Smooth muscle cell of trachea (primary cell): Measurements from ENCODE around the gene UHRF1. TPM values are rescaled to one million over a fixed set of nuclear protein-coding genes. Genes with fewer than 3 reads are reported as not detected.

Experiments used
- total RNA-seq: library from RNA; depleted of rRNA; stranded (reverse); fragments of >200 nt; gene quantifications from 2 replicates; pipeline ENCODE4 v1.2.1, GENCODE V29; 2014

Gene UHRF1
- 12.7 and 42.9 TPM in 2 replicates for total RNA-seq

GRCh38 chr19:4909156-4909896 is at the start of gene UHRF1:
Gene UHRF1 (plus strand): TSS chr19:4909501. CDS start chr19:4910886, 1,385 bp downstream.

DNA sequence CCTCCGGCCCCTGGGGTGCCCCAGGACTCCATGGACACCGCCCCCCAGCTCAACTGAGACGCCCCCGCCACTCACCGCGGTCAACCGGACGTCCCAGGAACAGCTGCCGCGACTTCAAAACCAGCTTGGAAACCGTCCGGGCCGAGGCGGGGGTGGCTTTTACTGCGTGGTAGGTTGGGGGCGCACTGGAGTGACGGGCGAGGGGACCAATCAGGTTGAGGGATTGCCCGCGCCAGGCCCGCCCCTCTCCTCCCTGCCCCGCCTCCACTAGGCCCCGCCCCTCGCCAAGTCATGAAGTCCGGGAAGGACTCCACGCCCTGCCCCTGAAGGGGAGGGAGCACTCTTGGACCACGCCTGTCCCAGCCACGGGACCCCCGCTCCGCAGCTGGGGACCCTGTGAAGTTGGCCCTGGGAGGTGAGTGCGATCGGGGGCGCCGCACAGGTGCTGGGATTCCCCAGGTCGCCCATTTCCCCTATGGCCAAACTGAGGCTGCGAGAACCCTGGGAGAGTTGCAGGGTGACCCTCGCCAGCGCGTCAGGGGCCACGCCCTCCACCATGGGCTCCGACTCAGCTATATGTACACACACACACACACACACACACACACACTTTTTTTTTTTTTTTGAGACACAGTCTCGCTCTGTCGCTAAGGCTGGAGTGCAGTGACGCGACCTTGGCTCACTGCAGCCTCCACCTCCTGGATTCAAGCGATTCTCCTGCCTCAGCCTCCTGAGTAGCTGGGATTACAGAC is 41.6 kb upstream of the UHRF1 start, which contains the start of gene PLIN3:
PLIN3 (minus strand) TSS at position 134 of the 752 bp plus-strand sequence. CDS start 6,273 bp downstream, outside the sequence.

GRCh38 chr19:4902796-4903195 is 6.5 kb upstream of the UHRF1 start, which contains the start of gene ARRDC5:
Gene ARRDC5 (minus strand): TSS chr19:4902896. CDS start chr19:4902825, 71 bp downstream.

DNA sequence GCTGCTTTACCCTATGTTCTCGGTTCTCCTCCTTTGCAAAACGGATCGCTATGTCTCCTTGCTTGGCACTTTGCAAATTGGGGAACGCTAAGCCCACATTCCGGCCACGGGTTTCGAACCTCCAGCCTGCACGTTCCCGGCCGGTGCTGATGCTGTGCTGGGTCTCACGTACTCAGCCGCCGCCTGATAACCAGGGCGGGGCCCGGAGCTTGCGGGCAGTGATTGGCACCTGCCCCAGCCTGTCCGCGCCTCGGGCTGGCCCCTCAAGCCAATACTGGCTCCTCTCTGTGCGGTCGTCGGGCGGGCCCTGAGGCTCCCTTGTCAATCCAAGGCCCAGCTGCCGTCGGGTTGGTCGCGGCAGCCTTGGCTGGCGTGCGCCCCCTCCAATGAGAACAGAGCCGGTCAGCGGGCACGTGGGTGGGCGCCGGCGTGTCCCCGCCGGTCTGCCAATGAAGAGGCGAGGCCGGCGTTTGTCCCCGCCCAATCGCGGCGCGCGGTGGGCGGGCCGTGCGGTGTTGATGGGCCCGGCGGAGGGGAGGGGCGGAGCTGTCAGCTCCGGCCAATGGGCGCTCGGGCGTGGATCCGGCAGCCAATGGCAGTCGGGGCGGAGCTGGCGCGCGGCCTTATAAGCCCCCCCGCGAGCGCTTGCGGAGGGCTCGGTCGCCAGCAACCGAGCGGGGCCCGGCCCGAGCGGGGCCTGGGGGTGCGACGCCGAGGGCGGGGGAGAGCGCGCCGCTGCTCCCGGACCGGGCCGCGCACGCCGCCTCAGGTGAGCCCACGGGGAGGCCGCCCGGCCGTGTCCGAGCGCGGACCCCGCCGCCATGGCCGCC is 59.4 kb downstream of the UHRF1 start, which contains the start of gene KDM4B:
KDM4B (plus strand) TSS at position 652 of the 830 bp plus-strand sequence. CDS start 63,778 bp downstream, outside the sequence.

Other genes starting within 250 kb of the UHRF1 start
- gene MYDGF, start 239.2 kb upstream of the UHRF1 start, total RNA-seq, result 175 and 218 TPM in 2 replicates
- 48.6 and 62.2 TPM in 2 replicates for gene DPP9, start 185.7 kb upstream of the UHRF1 start, total RNA-seq
- 8.0 and 12.9 TPM in 2 replicates for gene FEM1A, start 117.8 kb upstream of the UHRF1 start, total RNA-seq
- 5.6 and 6.8 TPM in 2 replicates for gene TICAM1, start 77.8 kb upstream of the UHRF1 start, total RNA-seq
- gene PLIN3, start 41.8 kb upstream of the UHRF1 start, total RNA-seq, result 438 and 453 TPM in 2 replicates
- not detected in 2 replicates for gene ARRDC5, start 6.6 kb upstream of the UHRF1 start, total RNA-seq
- gene KDM4B, start 59.6 kb downstream of the UHRF1 start, total RNA-seq, result 14.8 and 25.0 TPM in 2 replicates